CD1c-positive myeloid dendritic cell (primary cell): ENCODE data around the gene CACNA1D.

Experiments
- DNase-seq: peaks from one replicate; pipeline ENCODE4 v3.0.0-alpha.2; 2016; ENCODE audit errors: extremely low spot score

The CACNA1D gene

GRCh38 chr3:53750253-53751210, 256.1 kb downstream of the CACNA1D start:
- DNase-seq = peak; percentile 67

GRCh38 chr3:53753518-53754183, 259.2 kb downstream of the CACNA1D start:
- peak; percentile 56 for DNase-seq

DNA sequence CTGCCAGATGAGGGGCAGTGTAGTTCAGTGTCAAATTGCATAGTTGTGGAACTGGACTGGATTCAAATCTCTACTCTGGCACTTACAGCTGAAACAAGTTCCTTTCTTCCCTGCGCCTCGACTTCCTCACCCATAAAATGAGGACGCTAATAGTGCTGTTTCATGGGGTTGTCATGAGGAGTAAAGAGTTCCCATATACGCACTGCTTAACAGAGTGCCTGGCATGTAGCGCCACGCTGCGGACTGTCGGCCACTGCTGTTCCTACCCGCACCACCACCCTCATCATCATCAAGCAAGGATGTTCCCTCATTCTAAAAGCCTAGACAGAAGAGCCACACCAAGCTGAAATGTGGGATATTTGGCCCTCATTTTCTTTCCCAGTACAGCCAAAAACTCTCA, 259.9 kb downstream of the CACNA1D start:
- DNase-seq = peak; percentile 71

GRCh38 chr3:53758846-53759245, 264.4 kb downstream of the CACNA1D start:
- DNase-seq = no peak

DNA sequence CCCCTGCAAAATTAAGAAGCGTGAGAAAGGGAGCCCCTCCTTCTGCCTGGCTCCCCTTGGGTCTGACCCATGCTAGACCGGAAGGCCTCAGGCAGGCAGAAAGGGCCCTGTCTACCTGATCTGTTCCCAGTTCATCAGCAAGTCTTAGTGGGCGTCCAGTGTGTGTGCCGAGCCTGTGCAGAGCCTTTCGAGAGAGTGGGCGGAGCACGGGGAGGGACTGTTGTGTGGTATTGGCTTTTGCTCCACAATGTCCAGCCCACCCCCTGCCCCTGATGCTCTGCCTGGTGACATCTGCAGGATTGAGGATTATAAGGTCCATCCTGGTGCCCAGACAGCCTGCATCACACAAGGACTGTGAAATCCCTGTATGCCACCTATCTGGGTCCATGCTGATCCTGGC, 268.9 kb downstream of the CACNA1D start:
- DNase-seq = no peak

GRCh38 chr3:53764026-53764775, 269.8 kb downstream of the CACNA1D start:
- no peak for DNase-seq

DNA sequence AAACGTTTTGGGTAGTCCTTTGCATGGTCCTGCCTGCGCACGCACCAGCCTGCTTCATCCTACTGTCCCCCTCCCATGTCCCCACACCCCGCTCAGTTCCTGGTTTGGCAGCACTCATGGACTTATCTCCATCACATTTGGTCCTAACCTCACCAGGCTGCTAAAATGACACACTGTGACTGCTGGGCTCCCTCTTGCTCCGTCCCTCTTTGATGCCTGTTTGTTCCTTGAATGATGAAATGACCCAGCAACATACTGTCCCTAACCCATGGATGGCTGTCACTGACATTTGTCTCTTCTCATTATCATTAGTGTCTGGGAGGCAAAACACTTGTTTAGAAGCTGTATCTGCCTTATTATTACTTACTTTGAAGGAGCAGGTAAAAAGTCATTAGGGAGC, 271.3 kb downstream of the CACNA1D start:
- no peak for DNase-seq

- DNase-seq = no peak
Observed at GRCh38 chr3:53766706-53767105, 272.3 kb downstream of the CACNA1D start.

- DNase-seq = no peak
Observed at GRCh38 chr3:53768478-53769459, 274.4 kb downstream of the CACNA1D start.

DNA sequence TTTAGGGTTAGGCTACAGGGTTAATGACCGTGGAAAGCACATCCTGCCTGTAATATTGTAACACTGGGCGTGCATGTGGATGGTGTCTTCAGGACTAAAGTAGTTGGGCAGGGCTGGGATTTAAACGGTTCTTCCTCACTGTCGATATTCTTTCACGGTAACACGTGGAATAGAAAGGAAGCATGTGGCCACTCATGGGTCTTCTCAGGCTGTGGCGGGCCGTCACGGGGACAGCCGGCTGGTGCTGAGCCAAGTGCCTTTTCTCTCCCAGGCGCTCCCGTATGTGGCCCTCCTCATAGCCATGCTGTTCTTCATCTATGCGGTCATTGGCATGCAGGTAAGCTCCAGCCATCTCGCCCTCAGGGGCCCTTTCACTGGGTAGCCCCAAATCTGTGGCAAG, 278.2 kb downstream of the CACNA1D start:
- no peak for DNase-seq

DNA sequence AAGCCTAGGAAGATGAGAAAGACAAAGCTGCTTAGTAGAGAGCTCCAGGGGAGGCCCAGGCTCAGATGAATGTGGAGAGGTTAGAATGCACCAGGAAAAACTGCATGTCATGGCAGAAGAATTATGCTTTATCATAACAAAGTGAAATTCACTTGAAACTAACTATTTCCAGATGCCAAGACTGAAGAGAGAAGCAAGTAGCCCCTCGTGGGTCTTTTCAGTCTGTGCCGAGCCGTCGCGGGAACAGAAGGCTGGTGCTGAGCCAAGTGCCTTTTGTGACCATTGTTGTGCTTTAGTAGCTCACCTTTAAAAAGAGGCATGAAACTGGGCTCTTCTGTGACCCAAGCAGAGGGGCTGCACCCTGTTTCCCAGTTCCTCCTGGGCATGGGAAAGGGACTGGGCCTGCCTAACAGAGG, 278.6 kb downstream of the CACNA1D start:
- DNase-seq = no peak

GRCh38 chr3:53773611-53774368, 279.4 kb downstream of the CACNA1D start:
- DNase-seq = no peak

DNA sequence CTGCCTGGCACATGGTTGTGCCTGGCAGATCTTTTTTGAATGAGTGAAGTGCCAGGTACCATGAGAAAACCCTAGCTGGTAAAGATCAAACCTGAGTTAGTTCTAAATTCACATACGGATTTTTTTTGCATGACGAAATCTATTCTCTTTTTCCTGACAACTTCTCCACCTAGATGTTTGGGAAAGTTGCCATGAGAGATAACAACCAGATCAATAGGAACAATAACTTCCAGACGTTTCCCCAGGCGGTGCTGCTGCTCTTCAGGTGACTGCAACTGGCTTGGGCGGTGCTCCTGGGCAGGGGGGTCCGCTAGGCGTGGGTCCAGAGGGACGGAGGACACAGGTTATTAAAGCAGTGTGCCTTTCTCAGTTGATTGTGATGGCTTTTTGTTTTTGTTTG, 280.0 kb downstream of the CACNA1D start:
- DNase-seq = no peak

GRCh38 chr3:53775018-53775417, 280.6 kb downstream of the CACNA1D start:
- no peak for DNase-seq

DNA sequence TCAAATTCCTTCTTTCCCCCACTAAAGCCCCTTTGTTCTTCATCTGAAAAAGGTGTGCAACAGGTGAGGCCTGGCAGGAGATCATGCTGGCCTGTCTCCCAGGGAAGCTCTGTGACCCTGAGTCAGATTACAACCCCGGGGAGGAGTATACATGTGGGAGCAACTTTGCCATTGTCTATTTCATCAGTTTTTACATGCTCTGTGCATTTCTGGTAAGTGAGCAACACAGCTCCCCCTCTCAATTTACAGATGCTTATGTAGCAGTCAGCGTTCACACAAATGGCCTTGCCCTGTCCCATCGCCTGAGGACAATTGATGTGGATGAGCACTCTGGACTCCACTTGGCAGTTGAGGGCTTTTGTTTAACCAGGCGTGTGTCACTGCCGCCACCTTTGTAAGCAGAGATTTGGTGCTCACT, 281.4 kb downstream of the CACNA1D start:
- no peak for DNase-seq

GRCh38 chr3:53776494-53777101, 282.2 kb downstream of the CACNA1D start:
- no peak for DNase-seq

GRCh38 chr3:53777468-53777867, 283.1 kb downstream of the CACNA1D start:
- no peak for DNase-seq

- no peak for DNase-seq
Observed at GRCh38 chr3:53778153-53778552, 283.7 kb downstream of the CACNA1D start.

- no peak for DNase-seq
Observed at GRCh38 chr3:53780171-53780570, 285.8 kb downstream of the CACNA1D start.

DNA sequence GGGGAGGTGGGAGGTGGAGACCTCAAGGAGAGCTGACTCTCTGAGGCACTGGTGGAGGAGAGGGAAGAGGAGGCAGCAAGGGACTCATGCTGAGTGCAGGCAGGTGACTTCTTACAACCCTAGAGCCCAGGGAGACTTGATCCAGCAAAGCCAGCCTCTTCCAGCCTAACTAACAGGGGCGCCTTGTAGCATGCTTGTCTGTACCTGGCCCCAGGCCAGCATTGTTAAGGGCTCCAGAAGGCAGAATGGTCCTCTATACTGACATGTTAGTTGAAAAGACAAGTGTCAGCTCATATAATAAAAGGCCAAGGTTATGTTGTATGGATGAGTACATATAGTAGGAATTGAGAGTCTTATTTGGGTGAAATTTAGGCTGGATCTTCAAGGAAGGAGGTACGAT, 286.4 kb downstream of the CACNA1D start:
- DNase-seq = no peak
